OCI-LY1 (cell line): ENCODE data around the gene SLX4IP.

Experiments used
- H2AFZ ChIP-seq: fragments of 200-600 bp; sonication (generic), shearing (Covaris generic); 2 replicates; pipeline ENCODE4 v1.6.0; 2014; ENCODE audit warnings: antibody characterized with exemption, mild to moderate bottlenecking, low read length
- H3F3A ChIP-seq: fragments of 200-600 bp; sonication (generic), shearing (Covaris generic); 2 replicates; pipeline ENCODE4 v1.6.0; 2014; ENCODE audit warnings: mild to moderate bottlenecking, antibody characterized with exemption, low read length, moderate library complexity; ENCODE audit not compliant: insufficient read depth
- H3K27ac ChIP-seq: fragments of 200-600 bp; sonication (generic); 2 replicates; pipeline ENCODE4 v1.5.1; 2014; ENCODE audit warnings: low read length, mixed run types, mild to moderate bottlenecking, low read depth; ENCODE audit not compliant: poor library complexity, severe bottlenecking
- H3K27me3 ChIP-seq: fragments of 200-600 bp; sonication (generic); 2 replicates; pipeline ENCODE4 v1.6.0; 2014; ENCODE audit warnings: antibody characterized with exemption, mild to moderate bottlenecking, low read length, moderate library complexity; ENCODE audit not compliant: insufficient read depth
- H3K36me3 ChIP-seq: fragments of 200-600 bp; sonication (generic); 2 replicates; pipeline ENCODE4 v1.6.1; 2014; ENCODE audit warnings: mild to moderate bottlenecking, antibody characterized with exemption, low read length, moderate library complexity, mixed read lengths; ENCODE audit not compliant: insufficient read depth
- H3K4me1 ChIP-seq: fragments of 200-600 bp; sonication (generic); 2 replicates; pipeline ENCODE4 v1.5.1; 2014; ENCODE audit warnings: mild to moderate bottlenecking, low read length, moderate library complexity; ENCODE audit not compliant: insufficient read depth, severe bottlenecking
- H3K4me2 ChIP-seq: fragments of 200-600 bp; sonication (generic), shearing (Covaris generic); 2 replicates; pipeline ENCODE4 v1.6.1; 2014; ENCODE audit warnings: low read length
- H3K4me3 ChIP-seq: fragments of 200-600 bp; sonication (generic); 2 replicates; pipeline ENCODE4 v1.5.1; 2014; ENCODE audit warnings: low read length, low read depth, mild to moderate bottlenecking, mixed read lengths; ENCODE audit not compliant: poor library complexity, severe bottlenecking
- H3K79me2 ChIP-seq: fragments of 200-600 bp; shearing (Covaris generic); 2 replicates; pipeline ENCODE4 v1.6.1; 2016; ENCODE audit warnings: mixed run types, low read length, mixed read lengths; ENCODE audit not compliant: insufficient read depth
- H3K9ac ChIP-seq: fragments of 200-600 bp; sonication (generic), shearing (Covaris generic); 2 replicates; pipeline ENCODE4 v1.6.1; 2014; ENCODE audit warnings: mild to moderate bottlenecking, low read length, mixed read lengths
- H3K9me2 ChIP-seq: fragments of 200-600 bp; sonication (generic), shearing (Covaris generic); 2 replicates; pipeline ENCODE4 v1.6.1; 2014; ENCODE audit warnings: low read depth, mild to moderate bottlenecking, low read length, mixed read lengths
- H3K9me3 ChIP-seq: fragments of 200-600 bp; shearing (Covaris generic); 2 replicates; pipeline ENCODE4 v1.6.1; 2014; ENCODE audit warnings: low read length, mixed read lengths
- H4K20me1 ChIP-seq: fragments of 200-600 bp; sonication (generic), shearing (Covaris generic); 2 replicates; pipeline ENCODE4 v1.6.0; 2016; ENCODE audit warnings: mild to moderate bottlenecking, low read length; ENCODE audit not compliant: insufficient read depth
- EZH2 ChIP-seq: fragments of 200-600 bp; sonication (generic), shearing (Covaris generic); IDR thresholded peaks from 2 replicates; pipeline ENCODE4 v1.8.0; 2017; ENCODE audit warnings: borderline replicate concordance, mixed run types, mild to moderate bottlenecking, antibody characterized with exemption, low read length, moderate library complexity, mixed read lengths
- TF ChIP-seq, protein P1 (sequence below): fragments of 200-600 bp; sonication (generic), shearing (Covaris generic); IDR thresholded peaks from 2 replicates; pipeline ENCODE4 v1.5.1; 2017; ENCODE audit warnings: mild to moderate bottlenecking, antibody characterized with exemption, low read length, moderate library complexity, mixed read lengths

SLX4IP gene

DNA sequence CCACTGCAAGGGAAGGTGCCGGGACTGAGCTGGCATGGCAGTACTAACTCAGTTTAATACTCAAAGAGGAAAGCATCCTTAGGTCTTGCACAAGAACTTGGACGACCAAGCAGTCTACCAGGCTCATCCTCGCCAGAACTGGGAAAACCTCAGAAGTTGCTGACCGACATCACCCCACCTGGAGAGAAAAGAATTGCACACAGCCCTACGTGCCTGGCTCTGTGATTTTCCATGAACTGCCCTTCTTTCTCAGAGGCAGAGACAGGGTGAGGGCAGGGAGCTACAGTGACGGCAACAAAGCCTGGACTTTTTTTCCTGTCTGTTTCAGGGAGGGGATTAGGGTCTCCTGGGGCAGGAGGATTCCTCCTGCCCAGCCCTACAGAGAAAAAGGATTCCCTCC, 230.7 kb downstream of the SLX4IP start:
- Histone ChIP-seq H3K4me2 (no peak overlapping the region), H3K79me2 (no peaks in the 10 kb centered on the region), H3K27ac (no peak overlapping the region), H3K36me3 (no peaks in the 10 kb centered on the region), H3K27me3 (no peaks in the 10 kb centered on the region; the same call in 1 of the 2 replicates), H3K9me3 (no peaks in the 10 kb centered on the region), H3K9ac (no peak overlapping the region), H3K4me1 (peaks cover 13% of the 10 kb centered on the region), H3K4me3 (no peak overlapping the region), H3K9me2 (no peaks in the 10 kb centered on the region), H3F3A (no peaks in the 10 kb centered on the region), H2AFZ (no peak overlapping the region), H4K20me1 (no peaks in the 10 kb centered on the region)
- TF ChIP-seq EZH2: no peak
- TF ChIP-seq, protein P1, sequence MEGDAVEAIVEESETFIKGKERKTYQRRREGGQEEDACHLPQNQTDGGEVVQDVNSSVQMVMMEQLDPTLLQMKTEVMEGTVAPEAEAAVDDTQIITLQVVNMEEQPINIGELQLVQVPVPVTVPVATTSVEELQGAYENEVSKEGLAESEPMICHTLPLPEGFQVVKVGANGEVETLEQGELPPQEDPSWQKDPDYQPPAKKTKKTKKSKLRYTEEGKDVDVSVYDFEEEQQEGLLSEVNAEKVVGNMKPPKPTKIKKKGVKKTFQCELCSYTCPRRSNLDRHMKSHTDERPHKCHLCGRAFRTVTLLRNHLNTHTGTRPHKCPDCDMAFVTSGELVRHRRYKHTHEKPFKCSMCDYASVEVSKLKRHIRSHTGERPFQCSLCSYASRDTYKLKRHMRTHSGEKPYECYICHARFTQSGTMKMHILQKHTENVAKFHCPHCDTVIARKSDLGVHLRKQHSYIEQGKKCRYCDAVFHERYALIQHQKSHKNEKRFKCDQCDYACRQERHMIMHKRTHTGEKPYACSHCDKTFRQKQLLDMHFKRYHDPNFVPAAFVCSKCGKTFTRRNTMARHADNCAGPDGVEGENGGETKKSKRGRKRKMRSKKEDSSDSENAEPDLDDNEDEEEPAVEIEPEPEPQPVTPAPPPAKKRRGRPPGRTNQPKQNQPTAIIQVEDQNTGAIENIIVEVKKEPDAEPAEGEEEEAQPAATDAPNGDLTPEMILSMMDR: no peak

DNA sequence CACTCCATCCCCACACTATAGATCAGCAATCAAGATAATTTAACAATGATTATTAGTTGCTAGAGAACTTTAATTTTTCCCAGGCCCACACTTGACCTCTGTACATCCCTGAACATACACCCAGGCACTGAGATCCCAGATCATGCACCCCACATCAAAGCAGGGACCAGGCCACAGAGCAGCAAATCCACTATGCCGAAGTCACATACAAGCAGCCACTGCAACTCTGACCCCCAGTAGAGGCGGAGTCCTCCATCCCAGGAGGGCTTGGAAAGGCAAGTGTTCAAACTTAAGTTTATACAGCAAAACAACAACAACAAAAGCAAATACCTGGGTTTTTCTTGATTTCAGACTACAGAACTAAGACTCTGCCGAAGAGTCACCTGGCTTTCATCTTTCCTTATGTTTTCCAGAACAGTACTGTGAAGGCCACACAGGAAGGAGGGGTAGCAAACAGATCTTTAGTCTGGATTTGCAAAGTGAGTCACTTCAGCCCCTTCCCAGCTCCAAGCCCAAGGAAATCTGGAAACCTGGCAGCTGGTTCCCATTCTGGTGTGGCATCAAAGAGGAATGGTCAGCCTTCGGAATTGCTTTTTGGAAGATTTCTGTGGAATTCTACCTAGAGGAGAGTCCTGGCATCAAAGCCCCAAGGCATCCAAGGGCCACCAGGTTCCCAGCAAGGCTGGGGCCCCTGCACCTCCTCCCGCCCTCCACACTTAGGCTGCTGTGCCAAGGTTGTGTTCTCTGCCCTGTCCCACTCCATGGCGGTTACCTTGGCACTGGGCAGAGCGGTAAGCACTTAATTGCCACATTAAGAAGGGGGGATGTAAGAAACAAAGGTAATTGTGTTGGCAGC, 231.3 kb downstream of the SLX4IP start:
- no peak overlapping the region for H3K27ac ChIP-seq
- H4K20me1 ChIP-seq: no peaks in the 10 kb centered on the region
- H3K9ac ChIP-seq: no peak overlapping the region
- no peaks in the 10 kb centered on the region for H3K36me3 ChIP-seq
- no peak overlapping the region for H3K4me2 ChIP-seq
- no peak overlapping the region for H3K4me3 ChIP-seq
- H3K4me1 ChIP-seq: peaks cover 19% of the 10 kb centered on the region
- H3K9me2 ChIP-seq: no peaks in the 10 kb centered on the region
- H2AFZ ChIP-seq: no peak overlapping the region
- H3F3A ChIP-seq: no peaks in the 10 kb centered on the region
- no peak for TF ChIP-seq EZH2
- TF ChIP-seq, protein P1: no peak
- no peaks in the 10 kb centered on the region for H3K79me2 ChIP-seq
- H3K27me3 ChIP-seq: no peaks in the 10 kb centered on the region; the same call in 1 of the 2 replicates
- no peaks in the 10 kb centered on the region for H3K9me3 ChIP-seq

DNA sequence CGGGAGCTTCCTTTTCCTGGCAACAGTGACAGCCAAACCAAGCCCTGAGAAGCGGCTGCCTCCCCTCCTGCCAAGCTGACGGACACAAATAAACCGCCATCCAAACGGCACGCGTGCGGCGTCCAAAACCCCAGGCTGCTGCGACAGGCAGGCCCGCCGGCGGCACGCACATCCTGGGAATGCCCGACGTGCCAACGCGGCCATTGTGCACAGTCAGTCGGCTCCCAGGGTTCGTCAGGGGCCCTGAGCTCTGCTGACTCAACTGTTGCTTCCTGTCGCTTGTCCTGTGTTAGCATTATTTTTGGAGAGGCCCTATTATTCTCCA, 231.9 kb downstream of the SLX4IP start:
- Histone ChIP-seq H3K36me3 (no peaks in the 10 kb centered on the region), H3K4me2 (no peak overlapping the region), H2AFZ (no peak overlapping the region), H3K4me1 (peaks cover 25% of the 10 kb centered on the region), H3K27me3 (no peaks in the 10 kb centered on the region; the same call in 1 of the 2 replicates), H3K9me3 (no peaks in the 10 kb centered on the region), H3F3A (no peaks in the 10 kb centered on the region), H4K20me1 (no peaks in the 10 kb centered on the region), H3K79me2 (no peaks in the 10 kb centered on the region), H3K4me3 (no peak overlapping the region), H3K27ac (no peak overlapping the region), H3K9ac (no peak overlapping the region), H3K9me2 (no peaks in the 10 kb centered on the region)
- no peak for TF ChIP-seq EZH2
- TF ChIP-seq, protein P1: no peak
